ENCODE results near the gene KAT2B. TPM values are rescaled to one million over a fixed set of nuclear protein-coding genes. Genes with fewer than 3 reads are reported as not detected.

The KAT2B gene
- polyA plus RNA-seq, 4 donors, result 20.9 to 29.7 (median 23.7) TPM

- no peak for DNase-seq (ENCODE audit: low read depth in 4 of 4, low spot score in 3 of 4)
Observed at GRCh38 chr3:20140881-20141280, 100.6 kb downstream of the KAT2B start.

DNA sequence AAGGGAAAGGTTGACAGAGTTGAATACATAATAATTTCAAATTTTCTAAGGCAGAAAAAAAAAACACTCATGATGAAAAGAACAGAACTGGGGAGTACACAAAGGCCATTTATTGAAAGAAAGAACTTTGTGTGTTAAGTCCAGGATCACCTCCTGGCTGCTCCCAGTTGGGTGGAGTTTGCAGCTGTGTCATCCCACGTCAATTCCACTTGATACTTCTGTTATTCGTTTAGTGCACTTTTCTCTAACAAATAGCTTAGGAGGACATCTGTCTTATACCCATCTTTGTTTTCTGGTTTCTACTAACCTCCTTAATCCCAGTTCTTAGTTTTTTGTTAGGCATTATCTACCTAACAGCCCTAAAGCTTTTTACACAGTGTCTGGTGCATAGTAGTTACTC, 101.1 kb downstream of the KAT2B start:
- DNase-seq (ENCODE audit: low read depth in 4 of 4, low spot score in 3 of 4), result no peak

- DNase-seq (ENCODE audit: low read depth in 4 of 4, low spot score in 3 of 4), result no peak
Observed at GRCh38 chr3:20141851-20142250, 101.6 kb downstream of the KAT2B start.

GRCh38 chr3:20142517-20142916, 102.3 kb downstream of the KAT2B start:
- DNase-seq (ENCODE audit: low read depth in 4 of 4, low spot score in 3 of 4), result no peak

GRCh38 chr3:20143519-20143918, 103.3 kb downstream of the KAT2B start:
- no peak for DNase-seq (ENCODE audit: low read depth in 4 of 4, low spot score in 3 of 4)

GRCh38 chr3:20145874-20146273, 105.6 kb downstream of the KAT2B start:
- DNase-seq (ENCODE audit: low read depth in 4 of 4, low spot score in 3 of 4), result no peak

DNA sequence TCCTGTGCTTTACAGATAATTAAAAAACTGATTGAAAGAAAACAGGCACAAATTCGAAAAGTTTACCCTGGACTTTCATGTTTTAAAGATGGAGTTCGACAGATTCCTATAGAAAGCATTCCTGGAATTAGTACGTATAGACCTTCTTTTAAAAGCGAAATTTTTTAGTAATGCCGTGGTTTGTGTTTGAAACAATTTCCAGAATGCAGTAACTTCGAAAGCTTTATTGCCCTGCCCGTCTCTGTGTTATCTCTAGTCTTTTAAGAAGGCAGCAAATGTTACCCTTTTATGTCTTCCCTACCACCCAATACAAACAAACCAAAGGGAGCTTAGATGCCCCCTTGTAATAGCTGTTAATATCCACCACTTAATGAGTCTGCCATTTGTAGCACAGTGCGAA, 106.1 kb downstream of the KAT2B start:
- DNase-seq (ENCODE audit: low read depth in 4 of 4, low spot score in 3 of 4), result no peak

DNA sequence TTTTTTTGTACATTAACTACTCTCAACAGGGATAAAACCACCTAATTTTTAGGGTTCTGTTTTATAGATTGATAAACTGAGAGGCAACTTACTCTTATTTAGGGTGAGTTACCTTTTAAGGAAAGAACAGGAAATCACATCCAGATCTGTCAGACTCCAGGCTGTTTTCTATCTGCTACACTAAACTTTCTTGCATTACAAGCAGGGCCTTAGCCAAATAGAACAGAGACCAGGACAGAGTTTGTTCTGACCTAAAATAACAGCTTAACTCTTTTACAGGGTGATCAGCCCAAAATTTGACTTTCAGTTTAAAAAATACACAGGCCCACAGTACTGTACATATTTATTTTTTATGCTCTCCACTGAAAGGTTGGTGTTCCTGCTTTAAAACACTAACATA, 107.1 kb downstream of the KAT2B start:
- no peak for DNase-seq (ENCODE audit: low read depth in 4 of 4, low spot score in 3 of 4)

- DNase-seq (ENCODE audit: low read depth in 4 of 4, low spot score in 3 of 4), result no peak
Observed at GRCh38 chr3:20148466-20148865, 108.2 kb downstream of the KAT2B start.

DNA sequence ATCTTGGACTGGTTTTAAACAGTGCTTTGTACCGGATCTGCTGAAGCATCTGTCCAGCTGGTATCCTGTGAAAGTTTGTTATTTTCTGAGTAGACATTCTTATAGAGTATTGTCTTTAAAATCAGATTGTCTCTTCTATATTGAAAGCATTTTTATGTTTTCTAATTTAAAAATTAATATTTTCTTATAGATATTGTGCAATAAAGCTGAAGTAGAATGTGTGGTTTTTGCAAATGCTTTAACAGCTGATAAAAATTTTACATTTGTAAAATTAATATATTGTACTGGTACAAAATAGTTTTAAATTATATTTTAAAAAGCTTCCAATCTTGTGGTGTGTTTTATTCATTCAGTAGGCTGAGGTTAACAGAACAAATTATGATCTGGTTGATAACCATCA, 113.8 kb downstream of the KAT2B start:
- no peak for DNase-seq (ENCODE audit: low read depth in 4 of 4, low spot score in 3 of 4)

GRCh38 chr3:20154928-20155327, 114.7 kb downstream of the KAT2B start:
- no peak for DNase-seq (ENCODE audit: low read depth in 4 of 4, low spot score in 3 of 4)

DNA sequence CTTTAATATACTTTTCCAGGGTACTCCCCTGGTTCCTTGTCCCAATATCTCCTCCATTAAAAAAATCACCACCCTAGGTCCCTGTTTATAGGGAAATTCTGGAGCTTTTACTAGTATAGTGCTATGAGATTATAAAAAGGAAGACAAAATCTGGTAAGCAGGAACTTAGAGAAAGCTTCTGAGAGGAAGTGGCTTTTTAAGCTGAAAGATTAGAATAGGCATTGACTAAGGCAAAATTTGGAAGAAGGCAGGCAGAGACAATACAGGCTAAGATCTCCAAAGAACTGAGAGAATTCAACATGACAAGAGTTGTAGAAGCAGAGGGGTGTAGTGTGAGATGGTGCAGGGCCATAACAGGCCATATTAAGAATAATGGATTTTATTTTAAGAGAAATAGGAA, 120.0 kb downstream of the KAT2B start:
- DNase-seq (ENCODE audit: low read depth in 4 of 4, low spot score in 3 of 4), result no peak

- DNase-seq (ENCODE audit: low read depth in 4 of 4, low spot score in 3 of 4), result no peak
Observed at GRCh38 chr3:20161714-20162113, 121.5 kb downstream of the KAT2B start.

DNA sequence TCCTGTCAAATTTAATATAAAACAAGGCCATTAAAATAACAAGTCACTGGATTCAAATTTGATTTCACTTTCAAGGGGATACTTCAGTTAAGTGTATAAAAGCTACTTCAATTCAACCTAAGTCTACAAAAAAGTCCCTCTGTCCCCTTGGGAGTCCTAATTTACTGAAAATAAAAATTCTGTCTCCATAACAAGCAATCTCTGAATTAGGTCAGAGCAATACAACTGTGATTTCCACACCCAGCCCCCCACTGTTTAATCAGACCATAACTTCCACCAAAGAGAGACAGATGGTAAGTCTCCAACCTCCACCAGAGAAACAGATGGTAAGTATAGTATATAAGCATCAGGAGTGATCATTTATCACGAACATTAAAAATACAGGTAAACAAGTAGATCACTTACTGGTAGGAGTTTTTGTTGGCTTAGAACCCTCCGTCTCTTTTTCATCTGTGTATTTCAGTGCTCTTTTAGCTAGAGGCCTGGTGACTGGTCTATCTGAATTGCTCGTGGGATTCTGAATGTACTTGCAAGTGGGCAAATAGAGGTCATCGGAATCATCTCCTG, 133.7 kb downstream of the KAT2B start:
- no peak for DNase-seq (ENCODE audit: low read depth in 4 of 4, low spot score in 3 of 4)

DNA sequence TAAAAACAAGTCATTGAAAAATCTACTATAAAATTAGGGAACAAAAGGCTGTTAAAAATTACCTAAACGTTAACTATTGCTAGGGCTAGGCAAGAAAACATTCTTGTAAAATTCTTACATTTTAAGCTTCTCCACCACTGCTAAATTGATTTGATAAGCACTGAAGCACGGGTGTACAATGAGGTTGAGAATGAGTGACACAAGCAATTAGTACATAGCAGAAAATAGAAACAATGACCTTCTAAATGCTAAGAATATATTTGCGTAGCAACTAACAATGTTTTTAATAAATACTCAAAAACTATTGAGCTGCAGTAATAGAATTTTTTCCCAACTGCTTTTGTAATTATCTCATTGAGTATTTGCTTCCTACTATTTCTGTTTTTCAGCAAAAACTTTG, 141.0 kb downstream of the KAT2B start:
- no peak for DNase-seq (ENCODE audit: low read depth in 4 of 4, low spot score in 3 of 4)

GRCh38 chr3:20182206-20182605, 142.0 kb downstream of the KAT2B start:
- DNase-seq (ENCODE audit: low read depth in 4 of 4, low spot score in 3 of 4), result no peak

DNA sequence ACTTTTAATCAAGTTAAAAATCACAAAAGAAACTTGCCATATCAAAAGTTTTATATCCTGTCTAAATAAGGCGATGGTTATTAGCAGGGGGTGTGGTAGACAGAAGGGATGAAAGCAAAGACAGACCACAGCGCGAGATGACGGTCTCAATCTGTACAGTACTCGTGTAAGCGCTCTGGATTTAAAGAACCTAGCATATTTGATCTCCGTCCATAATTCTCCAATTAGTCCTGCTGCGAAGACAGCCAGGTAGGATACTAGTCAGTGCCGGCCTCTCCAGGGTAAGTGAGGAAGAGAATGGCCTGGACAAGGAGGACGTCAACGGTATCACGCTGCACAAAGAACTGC, 145.1 kb downstream of the KAT2B start:
- peak in 1 of 4 donors; percentile 10 for DNase-seq (ENCODE audit: low read depth in 4 of 4, low spot score in 3 of 4)

DNA sequence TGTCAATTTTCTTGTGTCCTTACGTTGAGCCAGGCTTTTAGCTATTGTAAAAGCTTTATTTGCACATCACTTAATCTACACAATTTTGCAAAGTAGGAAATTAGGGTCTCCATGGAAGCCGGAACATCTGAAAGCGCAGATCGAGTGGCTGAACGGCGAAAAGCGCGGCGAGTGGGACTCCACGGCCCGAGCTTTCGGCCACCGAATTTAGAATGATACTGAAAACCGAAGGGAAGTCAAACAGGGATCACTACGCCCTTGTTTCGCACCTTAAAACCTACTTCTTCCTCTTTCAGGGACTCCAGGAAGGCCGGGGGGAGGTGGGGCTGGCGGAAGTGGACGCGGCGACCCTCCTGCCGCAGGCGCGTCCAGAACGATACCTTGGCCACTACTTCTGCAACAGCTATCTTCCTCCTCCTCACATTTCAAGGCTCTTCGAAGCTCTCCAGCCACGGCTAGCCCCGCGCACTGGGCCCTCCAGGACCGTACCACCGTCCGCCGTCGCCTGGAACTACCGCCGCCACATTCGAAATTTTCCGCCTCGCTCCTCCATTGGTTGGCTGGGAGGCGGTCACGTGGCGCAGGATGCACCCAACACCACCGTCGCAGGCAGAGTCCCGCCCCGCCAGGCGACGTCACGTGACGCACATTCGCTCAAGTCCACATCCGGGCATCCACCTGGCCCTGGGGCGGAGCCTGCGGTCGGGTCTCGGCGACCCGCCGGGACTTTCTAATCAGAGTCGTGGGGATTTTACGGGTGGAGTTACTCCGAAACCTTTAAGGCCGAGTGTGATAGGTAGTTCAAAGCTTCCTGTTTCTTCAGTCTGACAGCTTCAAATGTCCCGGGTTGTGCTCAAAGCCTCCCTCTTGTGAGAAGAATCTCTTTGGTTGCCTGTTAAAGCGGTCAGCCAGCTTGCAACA, 145.7 kb downstream of the KAT2B start, which contains the start of gene SGO1:
Gene SGO1 (minus strand): TSS at position 528 of the 921 bp plus-strand sequence. CDS start 2,179 bp downstream, outside the sequence.
- DNase-seq (ENCODE audit: low read depth in 4 of 4, low spot score in 3 of 4), result peak; percentile 97 to 98 (median 98)

GRCh38 chr3:20186600-20187004, 146.4 kb downstream of the KAT2B start:
- DNase-seq (ENCODE audit: low read depth in 4 of 4, low spot score in 3 of 4), result peak in 1 of 4 donors; percentile 6

DNA sequence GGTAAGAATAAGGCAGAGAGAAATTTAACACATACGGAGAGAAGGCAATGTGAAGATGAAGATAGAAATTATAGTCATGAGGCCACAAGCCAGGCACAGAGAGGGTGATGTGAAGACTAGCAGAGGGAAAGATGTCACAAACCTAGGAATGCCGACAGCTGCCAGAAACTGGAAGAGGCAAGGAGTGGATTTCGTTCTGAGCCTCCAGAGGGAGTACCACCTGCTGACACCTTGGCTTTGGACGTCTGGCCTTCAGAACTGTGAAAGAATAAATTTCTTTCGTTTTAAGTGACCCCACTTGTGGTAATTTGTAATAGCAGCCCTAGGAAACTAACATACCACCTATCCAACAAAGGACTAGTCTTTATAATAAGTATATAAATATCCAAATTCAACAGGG, 150.7 kb downstream of the KAT2B start:
- no peak for DNase-seq (ENCODE audit: low read depth in 4 of 4, low spot score in 3 of 4)

DNA sequence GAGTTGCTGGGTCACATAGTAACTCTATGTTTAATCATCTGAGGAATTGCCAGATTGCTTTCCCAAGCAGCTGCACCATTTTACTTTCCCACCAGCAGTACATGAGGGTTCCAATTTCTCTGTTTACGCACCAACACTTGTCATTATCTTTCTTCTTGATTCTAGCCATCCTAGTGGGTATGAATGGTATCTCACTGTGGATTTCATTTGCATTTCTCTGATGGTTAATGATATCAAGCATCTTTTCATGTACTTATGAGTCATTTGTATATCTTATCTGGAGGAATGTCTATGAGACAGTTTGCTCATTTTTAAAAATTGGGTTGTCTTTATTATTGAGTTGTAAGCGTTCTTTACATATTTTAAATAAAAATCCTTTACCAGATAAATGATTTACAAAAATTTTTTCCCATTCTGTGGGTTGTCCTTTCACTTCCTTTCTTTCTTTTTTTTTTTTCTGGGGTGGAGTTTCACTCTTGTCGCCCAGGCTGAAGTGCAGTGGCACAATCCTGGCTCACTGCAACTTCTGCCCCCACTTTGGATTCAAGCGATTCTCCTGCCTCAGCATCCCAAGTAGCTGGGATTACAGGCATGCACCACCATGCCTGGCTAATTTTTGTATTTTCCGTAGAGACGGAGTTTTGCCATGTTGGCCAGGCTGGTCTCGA, 154.7 kb downstream of the KAT2B start:
- DNase-seq (ENCODE audit: low read depth in 4 of 4, low spot score in 3 of 4), result no peak

GRCh38 chr3:20197775-20198174, 157.5 kb downstream of the KAT2B start:
- no peak for DNase-seq (ENCODE audit: low read depth in 4 of 4, low spot score in 3 of 4)
